H1 (cell line): ENCODE measurements around the gene MRPS6. TPM values are rescaled to one million over a fixed set of nuclear protein-coding genes. Genes with fewer than 3 reads are reported as not detected.

Source experiments
- JUN ChIP-seq: IDR thresholded peaks from 2 replicates; pipeline ENCODE4 v1.6.1; 2011; ENCODE audit warnings: low read depth, mild to moderate bottlenecking, improper control_type of control experiment, low read length
- TCF12 ChIP-seq: IDR thresholded peaks from 2 replicates; pipeline ENCODE4 v1.6.1; 2011; ENCODE audit warnings: low read depth, mild to moderate bottlenecking, low read length
- polyA plus RNA-seq, 7 experiments: library from polyadenylated mRNA; depleted of rRNA in 3 of 7; stranded (reverse) in 5 of 7; unstranded in 2 of 7; fragments of >200 nt in 5 of 7; fragments of 200-250 nt in 2 of 7; gene quantifications; 1 replicate in 5 of 7; 2 replicates in 1 of 7; 4 replicates in 1 of 7; pipeline versions ENCODE4 v1.2.1 to v1.2.3, GENCODE V29; 2011 to 2013; ENCODE audit warnings: missing spikeins in 2 of 7, mixed read lengths in 2 of 7
- total RNA-seq: library from RNA; stranded (reverse); fragmentation: NEBNext Ultra II Directional; extraction: Animal tissue kit (Norgen Biotek cat#: 25700); gene quantifications from 2 replicates; pipeline ENCODE4 v1.2.1, GENCODE V29; 2021

The MRPS6 gene
- total and polyA plus RNA-seq, 2 of the 8 experiments (the other 6 are each of a cell fraction or from before 2014, with no cell fraction given), result 62.7 to 156 TPM

DNA sequence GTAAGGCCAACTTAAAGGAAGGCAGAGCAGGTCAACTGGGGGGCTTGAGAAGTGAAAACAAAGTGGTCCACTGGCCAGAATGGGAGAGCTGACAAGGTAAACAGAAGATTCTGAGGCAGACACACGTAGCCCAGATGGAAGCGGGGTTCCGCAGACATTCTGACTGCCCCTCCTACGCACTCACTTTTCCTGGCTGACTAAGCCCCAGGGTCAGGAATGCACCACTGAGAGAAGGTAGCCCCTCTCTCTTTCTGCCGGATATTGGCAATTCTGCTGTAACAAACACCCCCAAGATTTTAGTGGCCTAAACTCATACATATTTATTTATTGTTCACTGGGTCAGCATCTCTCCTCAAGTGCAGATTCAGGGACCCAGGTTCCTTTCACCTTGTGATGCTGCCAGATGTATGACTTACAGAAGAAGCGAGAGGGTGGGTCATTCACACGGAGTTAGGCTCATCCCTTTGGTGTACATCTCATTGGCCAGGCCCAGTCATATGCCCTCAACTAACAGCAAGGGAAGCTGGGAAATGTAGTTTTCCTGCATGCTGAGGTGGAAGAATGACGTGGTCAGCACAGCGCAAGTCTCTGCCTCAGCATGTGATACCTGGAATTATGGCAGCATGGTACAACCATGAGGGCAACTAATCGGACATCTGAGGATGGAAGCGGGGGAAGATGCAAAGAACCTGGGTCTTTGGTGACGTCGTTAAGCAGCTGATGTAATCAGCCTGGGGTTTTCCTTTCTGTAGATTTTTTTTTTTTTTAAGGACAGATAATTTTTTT, 43.4 kb upstream of the MRPS6 start (continued):
- TF ChIP-seq TCF12 (no peak), JUN (no peak)
